SHP77 treated with DMSO at 0.1 percent for 48 hours (cell line): ENCODE data around the gene KCNQ1.

ENCODE experiments used
- DNase-seq: peaks from one replicate; lab custom pipeline; 2025; lab: John Stamatoyannopoulos, UW

KCNQ1 gene

GRCh38 chr11:2821891-2822290, 377.1 kb downstream of the KCNQ1 start:
- no peak for DNase-seq

- DNase-seq: no peak
Observed at GRCh38 chr11:2824851-2825250, 380.0 kb downstream of the KCNQ1 start.

GRCh38 chr11:2825261-2825888, 380.6 kb downstream of the KCNQ1 start:
- no peak for DNase-seq

GRCh38 chr11:2825889-2826678, 381.3 kb downstream of the KCNQ1 start:
- DNase-seq: no peak

- DNase-seq: no peak
Observed at GRCh38 chr11:2826679-2827056, 381.9 kb downstream of the KCNQ1 start.

GRCh38 chr11:2827256-2827655, 382.4 kb downstream of the KCNQ1 start:
- DNase-seq: no peak

- no peak for DNase-seq
Observed at GRCh38 chr11:2827792-2828191, 383.0 kb downstream of the KCNQ1 start.

- DNase-seq: no peak
Observed at GRCh38 chr11:2828585-2829330, 383.9 kb downstream of the KCNQ1 start.

GRCh38 chr11:2830030-2830812, 385.4 kb downstream of the KCNQ1 start:
- DNase-seq: no peak

- no peak for DNase-seq
Observed at GRCh38 chr11:2830886-2831285, 386.1 kb downstream of the KCNQ1 start.

- no peak for DNase-seq
Observed at GRCh38 chr11:2831781-2832532, 387.1 kb downstream of the KCNQ1 start.

GRCh38 chr11:2832533-2833020, 387.8 kb downstream of the KCNQ1 start:
- DNase-seq: no peak

- DNase-seq: no peak
Observed at GRCh38 chr11:2833051-2833715, 388.4 kb downstream of the KCNQ1 start.

GRCh38 chr11:2833716-2834502, 389.1 kb downstream of the KCNQ1 start:
- DNase-seq: no peak

GRCh38 chr11:2834503-2835273, 389.9 kb downstream of the KCNQ1 start:
- DNase-seq: no peak

GRCh38 chr11:2835296-2835695, 390.5 kb downstream of the KCNQ1 start:
- no peak for DNase-seq

GRCh38 chr11:2835751-2836150, 390.9 kb downstream of the KCNQ1 start:
- no peak for DNase-seq

GRCh38 chr11:2836315-2837095, 391.7 kb downstream of the KCNQ1 start:
- DNase-seq: no peak
